ENCODE measurements around the gene HMGA1.
"Not testable (repeated sequence)": the region's sequence is repeated elsewhere in the genome, so short reads cannot be mapped to it uniquely, and the experiment has no call there.

GRCh38 chr6:34263484-34263883 is 26.8 kb downstream of the HMGA1 start:
- TF ChIP-seq POLR2AphosphoS5 (IDR thresholded peaks at IDR 0.05; ENCODE audit: borderline replicate concordance, low read depth, low read length); EZH2 (IDR thresholded peaks at IDR 0.05); FOXP2 (optimal IDR thresholded peaks at IDR 0.05; ENCODE audit: control extremely low read depth, extremely low read length, insufficient read depth): not testable (repeated sequence)
